GM12892 (cell line): Measurements from ENCODE around the gene RFC3.

Experiments
- POLR2A ChIP-seq: IDR thresholded peaks from 2 replicates; pipeline ENCODE4 v1.6.1; 2011; ENCODE audit warnings: low read depth, low read length, control low read depth
- POLR2AphosphoS5 ChIP-seq: IDR thresholded peaks from 2 replicates; pipeline ENCODE4 v1.6.1; 2011; ENCODE audit warnings: low read depth, low read length, control low read depth
- TAF1 ChIP-seq: IDR thresholded peaks from 2 replicates; pipeline ENCODE4 v1.6.1; 2011; ENCODE audit warnings: low read depth, mild to moderate bottlenecking, control low read depth, low read length, borderline replicate concordance

DNA sequence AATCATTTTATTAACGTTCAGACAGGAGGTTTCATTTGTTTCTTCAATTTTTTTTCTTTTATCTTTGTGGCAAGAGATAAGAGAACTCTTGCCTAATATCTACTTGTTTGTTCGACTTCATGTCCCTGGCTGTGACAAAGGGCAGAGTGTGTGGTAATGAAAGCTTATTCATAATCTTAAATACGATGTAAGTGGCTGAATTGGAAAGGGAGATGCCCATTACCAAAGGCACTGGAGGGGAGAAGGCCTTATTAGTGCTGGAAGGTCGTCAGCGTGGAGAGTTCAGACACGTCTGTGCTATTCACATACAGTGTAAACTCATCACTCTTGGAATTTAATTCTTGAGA, 54.0 kb downstream of the RFC3 start:
- no peak for TF ChIP-seq POLR2A
- TF ChIP-seq POLR2AphosphoS5 = no peak
- TF ChIP-seq TAF1 = no peak
